Keratinocyte (primary cell): Measurements from ENCODE around the gene PNPLA2. TPM values are rescaled to one million over a fixed set of nuclear protein-coding genes. Genes with fewer than 3 reads are reported as not detected.

Source experiments
- DNase-seq: peaks from one replicate; pipeline ENCODE4 v3.0.0-alpha.2; 2011; ENCODE audit warnings: low read depth, missing footprints, low spot score
- FAIRE-seq: peaks from 2 replicates; lab custom pipeline; 2011; peaks lifted over from hg19 to GRCh38; lab: Jason Lieb, UNC
- H2AFZ ChIP-seq: 2 replicates; pipeline ENCODE4 v1.6.0; 2012; ENCODE audit warnings: low read length, control low read depth, inconsistent platforms; ENCODE audit not compliant: control insufficient read depth
- H3K27ac ChIP-seq: 2 replicates; pipeline ENCODE4 v1.5.1; 2011; ENCODE audit warnings: low read length; ENCODE audit not compliant: control insufficient read depth, insufficient read depth
- H3K27me3 ChIP-seq: 3 replicates; pipeline ENCODE4 v1.6.0; 2011; ENCODE audit warnings: low read length; ENCODE audit not compliant: control insufficient read depth, insufficient read depth; ENCODE audit errors: extremely low read depth
- H3K36me3 ChIP-seq, 2 experiments: 2 replicates in 1 of 2; 3 replicates in 1 of 2; pipeline ENCODE4 v1.5.1; 2011; ENCODE audit warnings: low read length in 2 of 2, mild to moderate bottlenecking in 1 of 2; ENCODE audit not compliant: control insufficient read depth in 2 of 2, insufficient read depth in 2 of 2; ENCODE audit errors: extremely low read depth in 1 of 2
- H3K4me1 ChIP-seq: 3 replicates; pipeline ENCODE4 v1.5.1; 2011; ENCODE audit warnings: low read length; ENCODE audit not compliant: control insufficient read depth, insufficient read depth; ENCODE audit errors: extremely low read depth
- H3K4me2 ChIP-seq: 3 replicates; pipeline ENCODE4 v1.6.0; 2011; ENCODE audit warnings: low read depth, low read length; ENCODE audit not compliant: control insufficient read depth, insufficient read depth; ENCODE audit errors: extremely low read depth
- H3K4me3 ChIP-seq, 3 experiments: fragments of 200-600 bp in 1 of 3; sonication (generic) in 1 of 3; 2 replicates in 2 of 3; 3 replicates in 1 of 3; pipeline ENCODE4 v1.5.1; 2011 to 2016; ENCODE audit warnings: low read length in 3 of 3, mild to moderate bottlenecking in 3 of 3, control low read depth in 2 of 3, inconsistent platforms in 1 of 3, low read depth in 1 of 3, mixed read lengths in 1 of 3, mixed run types in 1 of 3, moderate library complexity in 1 of 3; ENCODE audit not compliant: control insufficient read depth in 2 of 3, insufficient read depth in 2 of 3; ENCODE audit errors: extremely low read depth in 1 of 3
- H3K79me2 ChIP-seq: 2 replicates; pipeline ENCODE4 v1.6.0; 2012; ENCODE audit warnings: low read length; ENCODE audit not compliant: control insufficient read depth, insufficient read depth
- H3K9ac ChIP-seq: 3 replicates; pipeline ENCODE4 v1.6.0; 2011; ENCODE audit warnings: low read length; ENCODE audit not compliant: control insufficient read depth, insufficient read depth; ENCODE audit errors: extremely low read depth
- H3K9me1 ChIP-seq: 3 replicates; pipeline ENCODE4 v1.6.0; 2011; ENCODE audit warnings: low read length; ENCODE audit not compliant: control insufficient read depth, insufficient read depth; ENCODE audit errors: extremely low read depth
- H3K9me3 ChIP-seq: 2 replicates; pipeline ENCODE4 v1.5.1; 2012; ENCODE audit warnings: low read depth, low read length; ENCODE audit not compliant: control insufficient read depth
- H4K20me1 ChIP-seq: 3 replicates; pipeline ENCODE4 v1.6.0; 2011; ENCODE audit warnings: low read length; ENCODE audit not compliant: control insufficient read depth, insufficient read depth; ENCODE audit errors: extremely low read depth
- CTCF ChIP-seq, 3 experiments: IDR thresholded peaks in 1 of 3; conservative IDR thresholded peaks in 1 of 3; optimal IDR thresholded peaks in 1 of 3; 2 replicates in 2 of 3; 3 replicates in 1 of 3; pipeline versions ENCODE3 to v1.5.1; 2011; ENCODE audit warnings: low read length in 3 of 3, mild to moderate bottlenecking in 3 of 3, moderate library complexity in 2 of 3, control low read depth in 1 of 3, inconsistent platforms in 1 of 3; ENCODE audit not compliant: insufficient read depth in 2 of 3; ENCODE audit errors: extremely low read depth in 1 of 3
- EZH2 ChIP-seq: IDR thresholded peaks from one replicate; pipeline ENCODE4 v1.6.1; 2012; ENCODE audit warnings: inconsistent platforms, mild to moderate bottlenecking, low read length, moderate library complexity
- dilution Hi-C: fragments of 300-500 bp; cut with MboI; formaldehyde crosslinking; loops from one replicate; pipeline ENCODE4 v1.7.0; 2020; ENCODE audit warnings: low sequenced_read_pairs; ENCODE audit not compliant: extremely low pct_ligation_motif_present
- polyA plus RNA-seq, 5 experiments: library from polyadenylated mRNA; depleted of rRNA in 3 of 5; stranded (reverse) in 3 of 5; stranded (forward) in 1 of 5; unstranded in 1 of 5; fragments of >200 nt; gene quantifications; 1 replicate in 1 of 5; 2 replicates in 3 of 5; 3 replicates in 1 of 5; pipeline versions ENCODE4 v1.2.1 to v1.2.3, GENCODE V29; 2011 to 2012; ENCODE audit warnings: missing spikeins in 2 of 5, low read depth in 1 of 5, low replicate concordance in 1 of 5

The PNPLA2 gene
- polyA plus RNA-seq, 1 donor (not counting 4 experiments of a cell fraction or from before 2014, with no cell fraction given) = 5.3 TPM

- TF ChIP-seq EZH2 (no peak), CTCF (optimal IDR thresholded peaks at IDR 0.05 in 1 of 3, IDR thresholded peaks at IDR 0.05 in 1 of 3, conservative IDR thresholded peaks at IDR 0.05 in 1 of 3; ENCODE audit: extremely low read depth in 1 of 3, insufficient read depth in 2 of 3, low read length in 3 of 3) (no peak)
- Histone ChIP-seq H3K4me3 (no peak overlapping the region), H2AFZ (no peak overlapping the region), H3K79me2 (peaks cover 19% of the 10 kb centered on the region), H4K20me1 (peaks cover 17% of the 10 kb centered on the region), H3K9me3 (no peaks in the 10 kb centered on the region), H3K9me1 (peaks cover 3% of the 10 kb centered on the region), H3K4me1 (peaks cover 29% of the 10 kb centered on the region), H3K36me3 (peaks cover 29 to 31% of the 10 kb centered on the region in 2 experiments), H3K4me2 (no peak overlapping the region), H3K9ac (no peak overlapping the region), H3K27ac (no peak overlapping the region), H3K27me3 (no peaks in the 10 kb centered on the region)
- dilution Hi-C loops = no loop called here
- FAIRE-seq (no peak), DNase-seq (no peak)
These were observed 2.9 kb upstream of the PNPLA2 start for GRCh38 chr11:815675-816432.

- Histone ChIP-seq H2AFZ (no peak overlapping the region), H3K4me2 (no peak overlapping the region), H4K20me1 (peaks cover 12% of the 10 kb centered on the region), H3K27me3 (no peaks in the 10 kb centered on the region), H3K79me2 (peaks cover 18% of the 10 kb centered on the region), H3K36me3 (peaks cover 25% of the 10 kb centered on the region in 2 experiments), H3K9ac (no peak overlapping the region), H3K9me3 (no peaks in the 10 kb centered on the region), H3K4me3 (no peak overlapping the region), H3K27ac (no peak overlapping the region), H3K9me1 (peaks cover 7% of the 10 kb centered on the region), H3K4me1 (peaks cover 29% of the 10 kb centered on the region)
- no peak for TF ChIP-seq EZH2
- TF ChIP-seq CTCF (optimal IDR thresholded peaks at IDR 0.05 in 1 of 3, IDR thresholded peaks at IDR 0.05 in 1 of 3, conservative IDR thresholded peaks at IDR 0.05 in 1 of 3; ENCODE audit: extremely low read depth in 1 of 3, insufficient read depth in 2 of 3, low read length in 3 of 3) = no peak
- FAIRE-seq (no peak), DNase-seq (no peak)
- dilution Hi-C loops = no loop called here
These were observed 2.3 kb upstream of the PNPLA2 start for GRCh38 chr11:816433-816779.
